HG02870 (cell line): ENCODE data around the gene CD74.
"Not testable (repeated sequence)": the region's sequence is repeated elsewhere in the genome, so short reads cannot be mapped to it uniquely, and the experiment has no call there.

Source experiments
- ATAC-seq: cut with Tn5 transposase; IDR thresholded peaks from one replicate; pipeline ENCODE4 v1.9.1; 2021; ENCODE audit warnings: mild to moderate bottlenecking, moderate library complexity; ENCODE audit not compliant: unreplicated experiment

The CD74 gene

GRCh38 chr5:150412319-150413175 is at the start of gene CD74:
CD74 (minus strand) TSS chr5:150412910; CDS start chr5:150412749, 161 bp downstream.
- peak; percentile 72 for ATAC-seq

GRCh38 chr5:150461231-150461630 is 48.5 kb upstream of the CD74 start:
- ATAC-seq = peak; percentile 78

- no peak for ATAC-seq
Observed at GRCh38 chr5:150460781-150461180, 48.1 kb upstream of the CD74 start.

- ATAC-seq = no peak
Observed at GRCh38 chr5:150458802-150459557, 46.3 kb upstream of the CD74 start.

- no peak for ATAC-seq
Observed at GRCh38 chr5:150457562-150458240, 45.0 kb upstream of the CD74 start.

- no peak for ATAC-seq
Observed at GRCh38 chr5:150457121-150457520, 44.4 kb upstream of the CD74 start.

GRCh38 chr5:150454492-150455229 is 42.0 kb upstream of the CD74 start:
- no peak for ATAC-seq

GRCh38 chr5:150454027-150454426 is 41.3 kb upstream of the CD74 start:
- ATAC-seq = not testable (repeated sequence)

- ATAC-seq = no peak
Observed at GRCh38 chr5:150452914-150453313, 40.2 kb upstream of the CD74 start.

- ATAC-seq = no peak
Observed at GRCh38 chr5:150451594-150451993, 38.9 kb upstream of the CD74 start.

GRCh38 chr5:150449517-150450339 is 37.0 kb upstream of the CD74 start, which contains the start of gene RPS14:
RPS14 (minus strand) TSS chr5:150449739; CDS start chr5:150447733, 2,006 bp downstream.
- peak; percentile 89 for ATAC-seq

GRCh38 chr5:150448952-150449516 is 36.3 kb upstream of the CD74 start:
- ATAC-seq = peak; percentile 26

- ATAC-seq = no peak
Observed at GRCh38 chr5:150448334-150448733, 35.6 kb upstream of the CD74 start.

- no peak for ATAC-seq
Observed at GRCh38 chr5:150447188-150447587, 34.5 kb upstream of the CD74 start.

- no peak for ATAC-seq
Observed at GRCh38 chr5:150446583-150446982, 33.9 kb upstream of the CD74 start.

GRCh38 chr5:150446088-150446487 is 33.4 kb upstream of the CD74 start:
- no peak for ATAC-seq

- ATAC-seq = no peak
Observed at GRCh38 chr5:150444770-150445169, 32.1 kb upstream of the CD74 start.

- ATAC-seq = no peak
Observed at GRCh38 chr5:150443242-150444075, 30.7 kb upstream of the CD74 start.

GRCh38 chr5:150442699-150443080 is 30.0 kb upstream of the CD74 start:
- no peak for ATAC-seq
